Activated T-cell treated with anti-CD3 and anti-CD28 coated beads, Interleukin-2, amount 50 U/mL, for 72 hours (primary cell): ENCODE results near the gene NTRK3. TPM values are rescaled to one million over a fixed set of nuclear protein-coding genes. Genes with fewer than 3 reads are reported as not detected.
"Not testable (repeated sequence)": the region's sequence is repeated elsewhere in the genome, so short reads cannot be mapped to it uniquely, and the experiment has no call there.

Experiments used
- ATAC-seq, 2 donors: fragments of 150-1000 bp; cut with Tn5 transposase; replicated peaks in 1 of 2; 2 replicates each; pipeline ENCODE4 v1.10.0; 2021; ENCODE audit warnings: moderate library complexity in 2 of 2, mild to moderate bottlenecking in 1 of 2
- DNase-seq, 2 donors: peaks; one replicate each; pipeline ENCODE4 v3.0.0; 2021 to 2022; ENCODE audit warnings: mixed read lengths in 1 of 2
- H3K27ac Mint-ChIP-seq: one replicate; pipeline ENCODE4 v1.8.0; 2022; ENCODE audit warnings: mild to moderate bottlenecking, moderate library complexity, mixed read lengths
- H3K27me3 Mint-ChIP-seq: one replicate; pipeline ENCODE4 v1.8.0; 2022; ENCODE audit warnings: low read depth, mixed read lengths
- H3K36me3 Mint-ChIP-seq, 2 donors: one replicate each; pipeline ENCODE4 v1.8.0; 2022; ENCODE audit warnings: mixed read lengths in 2 of 2, mild to moderate bottlenecking in 1 of 2; ENCODE audit not compliant: insufficient read depth in 2 of 2
- H3K4me1 Mint-ChIP-seq: one replicate; pipeline ENCODE4 v1.8.0; 2022; ENCODE audit warnings: low read depth, mixed read lengths
- H3K4me3 Mint-ChIP-seq, 2 donors: one replicate each; pipeline ENCODE4 v1.8.0; 2022; ENCODE audit warnings: mild to moderate bottlenecking in 2 of 2, mixed read lengths in 2 of 2, moderate library complexity in 2 of 2
- H3K9me3 Mint-ChIP-seq, 2 donors: one replicate each; pipeline ENCODE4 v1.8.0; 2022; ENCODE audit warnings: mixed read lengths in 2 of 2
- total RNA-seq, 2 donors: library from RNA; stranded (reverse); gene quantifications; one replicate each; pipeline ENCODE4 v1.2.3, GENCODE V29; 2022

The NTRK3 gene
- total RNA-seq, 2 donors from 2014 or later, result 4.2 to 8.9 TPM

GRCh38 chr15:87835830-87836229, 420.7 kb downstream of the NTRK3 start:
- not testable (repeated sequence) for H3K36me3 Mint-ChIP-seq, ATAC-seq, DNase-seq, H3K4me3 Mint-ChIP-seq, H3K9me3 Mint-ChIP-seq, H3K4me1 Mint-ChIP-seq, H3K27me3 Mint-ChIP-seq, H3K27ac Mint-ChIP-seq

- not testable (repeated sequence) for H3K9me3 Mint-ChIP-seq, H3K4me1 Mint-ChIP-seq, H3K36me3 Mint-ChIP-seq, H3K4me3 Mint-ChIP-seq, DNase-seq, H3K27ac Mint-ChIP-seq, H3K27me3 Mint-ChIP-seq, ATAC-seq
Observed at GRCh38 chr15:87833333-87833732, 423.2 kb downstream of the NTRK3 start.

- Mint-ChIP-seq H3K4me3 (no peak overlapping the region), H3K27ac (no peak overlapping the region), H3K4me1 (no peaks in the 10 kb centered on the region), H3K9me3 (peaks cover 0 to 5% of the 10 kb centered on the region in 2 donors), H3K27me3 (no peaks in the 10 kb centered on the region), H3K36me3 (no peaks in the 10 kb centered on the region)
- ATAC-seq (no peak), DNase-seq (no peak)
Observed at GRCh38 chr15:87829332-87830050, 427.0 kb downstream of the NTRK3 start.

- no peak for DNase-seq
- Mint-ChIP-seq H3K9me3 (peaks cover 0 to 5% of the 10 kb centered on the region in 2 donors), H3K4me3 (no peak overlapping the region), H3K36me3 (no peaks in the 10 kb centered on the region), H3K4me1 (no peaks in the 10 kb centered on the region), H3K27me3 (no peaks in the 10 kb centered on the region), H3K27ac (no peak overlapping the region)
- ATAC-seq, result no peak
Observed at GRCh38 chr15:87828608-87829007, 427.9 kb downstream of the NTRK3 start.

GRCh38 chr15:87827131-87827530, 429.4 kb downstream of the NTRK3 start:
- Mint-ChIP-seq H3K27ac (no peak overlapping the region), H3K4me1 (no peaks in the 10 kb centered on the region), H3K36me3 (no peaks in the 10 kb centered on the region), H3K9me3 (peaks cover 0 to 5% of the 10 kb centered on the region in 2 donors), H3K4me3 (no peak overlapping the region), H3K27me3 (no peaks in the 10 kb centered on the region)
- ATAC-seq, result no peak
- no peak for DNase-seq

- H3K9me3 Mint-ChIP-seq, result peaks cover 0 to 5% of the 10 kb centered on the region in 2 donors
- DNase-seq (no peak), ATAC-seq (no peak)
- no peaks in the 10 kb centered on the region for H3K4me1 Mint-ChIP-seq
- no peaks in the 10 kb centered on the region for H3K36me3 Mint-ChIP-seq
- H3K4me3 Mint-ChIP-seq, result no peak overlapping the region
- H3K27me3 Mint-ChIP-seq, result no peaks in the 10 kb centered on the region
- H3K27ac Mint-ChIP-seq, result no peak overlapping the region
Observed at GRCh38 chr15:87826119-87826747, 430.3 kb downstream of the NTRK3 start.

GRCh38 chr15:87818756-87819155, 437.8 kb downstream of the NTRK3 start:
- Mint-ChIP-seq H3K4me3 (no peak overlapping the region), H3K27ac (no peak overlapping the region), H3K9me3 (peaks cover 0 to 1% of the 10 kb centered on the region in 2 donors), H3K36me3 (no peaks in the 10 kb centered on the region), H3K4me1 (no peaks in the 10 kb centered on the region), H3K27me3 (no peaks in the 10 kb centered on the region)
- DNase-seq, result no peak
- no peak for ATAC-seq

GRCh38 chr15:87817553-87817952, 439.0 kb downstream of the NTRK3 start:
- Mint-ChIP-seq H3K4me3 (no peak overlapping the region), H3K36me3 (no peaks in the 10 kb centered on the region), H3K27ac (no peak overlapping the region), H3K9me3 (peaks cover 0 to 1% of the 10 kb centered on the region in 2 donors), H3K4me1 (no peaks in the 10 kb centered on the region), H3K27me3 (no peaks in the 10 kb centered on the region)
- no peak for ATAC-seq
- DNase-seq, result no peak

GRCh38 chr15:87816811-87817210, 439.7 kb downstream of the NTRK3 start:
- Mint-ChIP-seq H3K9me3 (peaks cover 0 to 1% of the 10 kb centered on the region in 2 donors), H3K4me3 (no peak overlapping the region), H3K4me1 (no peaks in the 10 kb centered on the region), H3K36me3 (no peaks in the 10 kb centered on the region), H3K27me3 (no peaks in the 10 kb centered on the region), H3K27ac (no peak overlapping the region)
- no peak for ATAC-seq
- DNase-seq, result no peak

GRCh38 chr15:87816016-87816415, 440.5 kb downstream of the NTRK3 start:
- no peak for DNase-seq
- Mint-ChIP-seq H3K27ac (no peak overlapping the region), H3K36me3 (no peaks in the 10 kb centered on the region), H3K27me3 (no peaks in the 10 kb centered on the region), H3K9me3 (peaks cover 0 to 1% of the 10 kb centered on the region in 2 donors), H3K4me3 (no peak overlapping the region), H3K4me1 (no peaks in the 10 kb centered on the region)
- no peak for ATAC-seq

Other genes starting within 250 kb of the NTRK3 start
- gene MRPL46, start 210.6 kb upstream of the NTRK3 start, total RNA-seq, result 10 to 100 TPM; 35.8 to 36.7 TPM
- gene MRPS11, start 211.0 kb upstream of the NTRK3 start, total RNA-seq, result 10 to 100 TPM; 66.6 to 66.9 TPM